NT2/D1 (cell line): ENCODE measurements around the gene KRT14.

Experiments used
- SUZ12 ChIP-seq: IDR thresholded peaks from 2 replicates; pipeline ENCODE4 v1.6.1; 2011; ENCODE audit not compliant: insufficient read length, insufficient read depth; ENCODE audit errors: extremely low read depth
- YY1 ChIP-seq: IDR thresholded peaks from 2 replicates; pipeline ENCODE4 v1.6.1; 2011; ENCODE audit not compliant: insufficient read length, insufficient read depth
- ZNF274 ChIP-seq: IDR thresholded peaks from 2 replicates; pipeline ENCODE4 v1.6.1; 2011; ENCODE audit warnings: mild to moderate bottlenecking, low read depth, low read length

DNA sequence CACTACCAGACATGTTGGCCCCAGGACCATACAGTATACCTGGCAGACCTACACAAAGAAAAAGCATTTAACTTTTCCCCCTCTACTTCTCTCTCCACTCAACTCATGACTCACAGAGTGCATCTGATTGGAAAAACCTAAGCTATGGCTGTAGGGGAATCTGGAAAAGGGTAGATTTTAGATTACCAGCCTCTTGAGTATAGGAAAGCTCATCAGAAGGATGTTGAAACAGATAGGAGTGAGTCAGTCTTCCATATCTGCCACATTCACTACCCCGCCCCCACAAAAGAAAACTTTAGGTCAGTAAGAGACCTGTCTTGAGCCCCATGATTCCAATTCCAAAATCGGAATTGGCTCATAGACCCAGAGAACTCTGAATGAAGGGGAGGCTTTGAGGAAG lies 27.1 kb downstream of the KRT14 start:
- TF ChIP-seq SUZ12 (no peak), YY1 (no peak), ZNF274 (no peak)
